NCI-H526 treated with DMSO at 0.1 percent for 48 hours (cell line): ENCODE results near the gene HTR4.
"Not testable (repeated sequence)": the region's sequence is repeated elsewhere in the genome, so short reads cannot be mapped to it uniquely, and the experiment has no call there.

Source experiments
- DNase-seq: peaks from one replicate; lab custom pipeline; 2025; lab: John Stamatoyannopoulos, UW

The HTR4 gene

DNA sequence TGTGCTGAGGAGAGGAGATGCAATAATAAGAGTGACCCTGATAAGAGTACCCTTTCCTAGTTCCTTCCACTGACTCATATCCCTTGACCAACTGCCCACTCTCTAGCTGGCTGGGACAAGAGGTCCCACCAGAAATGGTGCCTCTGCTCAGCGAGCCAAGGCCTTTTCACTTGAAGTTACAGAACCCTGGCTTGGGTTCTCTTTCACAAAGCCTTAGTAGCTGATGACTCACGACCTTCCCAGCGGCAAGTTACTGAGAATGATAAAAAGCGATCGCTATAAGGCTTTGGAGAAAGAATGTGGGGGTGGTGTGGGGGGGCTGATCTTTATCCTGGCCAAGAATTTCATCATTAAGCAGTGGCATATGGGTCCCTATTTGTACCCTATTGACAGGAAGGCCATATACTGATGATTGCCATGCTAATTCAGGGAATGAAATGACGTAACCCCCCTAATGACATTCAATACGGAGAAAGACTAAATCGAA, 180.3 kb downstream of the HTR4 start:
- DNase-seq: no peak

DNA sequence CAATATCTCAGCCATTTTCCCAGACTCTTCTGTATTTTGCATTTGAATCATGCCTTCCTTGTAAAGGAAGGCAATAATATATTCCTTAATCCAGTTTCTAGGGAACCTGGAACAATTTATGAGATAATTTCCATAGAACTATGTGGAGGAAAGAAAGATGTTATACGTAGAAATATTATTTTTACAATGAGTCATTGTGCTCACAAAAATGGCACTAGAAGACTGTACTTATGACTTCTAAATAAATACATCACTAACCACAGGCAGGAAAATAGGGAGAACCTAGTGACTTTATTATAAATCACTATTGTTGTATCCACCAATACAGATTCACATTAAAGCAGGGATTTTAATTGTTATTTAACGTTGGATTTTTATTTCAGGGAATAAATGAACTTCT, 182.9 kb downstream of the HTR4 start:
- DNase-seq: no peak

DNA sequence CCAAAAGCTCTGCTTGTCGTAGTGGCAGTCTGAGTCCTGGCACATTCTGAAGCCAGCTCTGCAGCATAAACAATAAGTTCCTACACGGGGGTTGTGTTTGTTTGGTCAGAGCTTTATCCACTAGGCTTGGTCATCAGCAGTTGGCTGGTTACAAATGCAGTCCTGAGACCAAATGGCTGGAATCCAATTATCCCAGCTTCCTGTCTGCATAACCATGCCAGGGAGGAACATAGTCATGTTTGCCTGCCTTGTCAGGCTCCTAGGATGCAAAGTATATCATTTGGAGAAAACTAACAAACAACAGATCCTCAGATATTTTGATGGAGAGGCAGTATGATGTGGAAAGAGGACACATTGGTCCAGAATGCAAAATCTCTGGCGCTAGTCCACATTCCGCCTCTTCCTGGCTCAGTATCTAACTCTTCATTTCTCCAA, 184.8 kb downstream of the HTR4 start:
- DNase-seq: no peak

GRCh38 chr5:148468746-148469145, 185.6 kb downstream of the HTR4 start:
- not testable (repeated sequence) for DNase-seq

- DNase-seq: no peak
These were observed 186.4 kb downstream of the HTR4 start for GRCh38 chr5:148467958-148468357.

- no peak for DNase-seq
These were observed 188.1 kb downstream of the HTR4 start for GRCh38 chr5:148466236-148466580.

DNA sequence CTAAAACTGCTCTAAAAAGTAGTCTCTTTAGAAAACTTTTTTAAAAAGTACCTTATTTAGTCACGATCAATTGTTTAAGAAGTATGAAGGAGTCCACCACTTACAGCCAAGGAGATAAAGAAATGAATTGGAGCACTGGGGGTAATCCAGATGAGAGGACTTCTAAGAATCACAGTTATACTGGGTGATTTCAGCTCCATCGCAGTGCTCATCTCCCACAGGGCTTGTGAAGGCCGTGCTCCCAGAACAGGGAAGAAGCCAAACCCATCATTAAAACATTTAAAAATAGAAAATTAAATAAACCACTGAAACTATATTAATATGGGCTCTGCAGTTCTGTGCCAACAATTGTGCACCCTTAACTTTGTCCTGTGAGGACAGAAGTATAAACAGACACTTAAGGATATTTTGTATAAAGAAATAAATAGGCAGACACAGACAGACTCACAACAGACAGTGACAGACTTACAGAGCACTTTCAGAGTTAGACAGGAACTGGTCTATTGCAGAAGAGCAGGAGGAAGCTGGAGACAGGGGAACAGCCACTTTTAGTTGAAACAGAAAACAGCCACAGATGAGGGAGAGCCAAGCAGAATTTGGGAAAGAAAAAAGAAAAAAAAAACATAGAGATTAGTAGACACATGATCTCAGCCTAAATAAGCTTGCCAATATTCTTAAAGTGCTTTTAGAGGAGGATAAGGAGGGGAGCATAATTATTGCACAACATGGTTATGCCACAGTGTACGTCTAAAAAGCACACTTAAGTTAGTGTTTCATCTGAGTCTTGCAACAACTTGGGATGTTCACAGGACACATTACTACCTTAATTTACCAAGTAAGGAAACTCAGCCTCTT, 188.7 kb downstream of the HTR4 start:
- DNase-seq: no peak

- no peak for DNase-seq
These were observed 194.7 kb downstream of the HTR4 start for GRCh38 chr5:148459669-148460068.

- DNase-seq: no peak
These were observed 196.1 kb downstream of the HTR4 start for GRCh38 chr5:148458036-148458888.

DNA sequence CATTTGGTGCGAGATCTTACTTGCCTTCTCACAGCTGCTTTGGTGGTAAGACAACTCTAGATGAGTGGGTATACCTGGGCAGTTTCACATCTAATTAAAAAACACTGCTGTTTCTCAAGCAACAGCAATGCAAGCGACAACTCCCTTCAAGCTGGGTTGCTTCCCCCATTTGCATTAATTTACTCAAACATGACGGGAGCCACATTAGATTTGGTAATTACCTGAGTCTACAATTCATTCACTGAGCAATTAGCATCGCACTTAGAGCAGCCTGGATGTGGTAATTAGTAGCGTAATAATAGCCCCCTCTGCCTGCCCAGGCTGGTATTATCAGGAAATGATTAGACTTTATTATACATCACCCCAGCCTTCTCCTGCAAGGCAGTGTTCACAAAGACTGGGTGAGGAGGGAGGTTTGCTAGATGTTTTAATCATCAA, 197.1 kb downstream of the HTR4 start:
- peak; percentile 69 for DNase-seq

GRCh38 chr5:148455185-148455584, 199.1 kb downstream of the HTR4 start:
- no peak for DNase-seq

GRCh38 chr5:148454576-148454975, 199.8 kb downstream of the HTR4 start:
- no peak for DNase-seq

- no peak for DNase-seq
These were observed 201.7 kb downstream of the HTR4 start for GRCh38 chr5:148452499-148453193.

GRCh38 chr5:148446611-148447010, 207.7 kb downstream of the HTR4 start:
- no peak for DNase-seq

DNA sequence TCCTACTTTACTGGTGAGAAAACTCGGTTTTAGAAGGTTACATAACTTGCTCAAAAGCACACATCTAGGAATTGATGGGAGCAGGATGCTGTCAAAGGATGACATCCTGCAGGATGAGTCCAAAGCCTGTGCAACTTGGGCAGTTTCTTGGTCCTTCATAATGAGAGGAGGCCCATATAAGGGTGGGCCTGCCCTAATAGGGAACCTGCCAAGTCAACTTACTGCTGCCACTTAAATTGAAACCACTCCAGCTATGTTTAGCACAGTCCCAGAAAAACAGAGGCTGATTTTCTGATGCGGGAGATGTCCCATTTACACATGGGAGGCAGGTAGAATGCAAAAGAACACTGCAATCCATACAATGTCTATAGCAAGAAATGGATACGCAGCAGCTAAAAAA, 208.7 kb downstream of the HTR4 start:
- no peak for DNase-seq

DNA sequence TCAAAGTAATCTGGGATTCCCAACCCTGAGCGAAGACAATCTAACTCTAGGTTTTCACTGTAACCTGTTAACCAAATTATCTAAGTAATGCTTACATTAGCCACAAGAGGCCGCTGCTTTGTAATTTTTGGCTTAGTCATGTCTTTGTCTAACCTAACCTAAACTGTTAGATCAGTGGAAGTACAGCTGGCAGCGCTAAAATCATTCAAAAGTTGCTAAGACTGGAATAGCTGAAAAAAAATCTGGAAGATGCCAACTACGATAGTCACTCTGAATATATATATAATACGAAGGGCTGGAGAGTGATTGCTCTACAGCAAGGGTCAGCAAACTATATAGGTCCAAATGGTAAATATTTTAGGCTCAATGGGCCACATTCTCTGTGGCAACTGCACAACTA, 210.3 kb downstream of the HTR4 start:
- peak; percentile 28 for DNase-seq

- DNase-seq: no peak
These were observed 211.1 kb downstream of the HTR4 start for GRCh38 chr5:148443241-148443640.

DNA sequence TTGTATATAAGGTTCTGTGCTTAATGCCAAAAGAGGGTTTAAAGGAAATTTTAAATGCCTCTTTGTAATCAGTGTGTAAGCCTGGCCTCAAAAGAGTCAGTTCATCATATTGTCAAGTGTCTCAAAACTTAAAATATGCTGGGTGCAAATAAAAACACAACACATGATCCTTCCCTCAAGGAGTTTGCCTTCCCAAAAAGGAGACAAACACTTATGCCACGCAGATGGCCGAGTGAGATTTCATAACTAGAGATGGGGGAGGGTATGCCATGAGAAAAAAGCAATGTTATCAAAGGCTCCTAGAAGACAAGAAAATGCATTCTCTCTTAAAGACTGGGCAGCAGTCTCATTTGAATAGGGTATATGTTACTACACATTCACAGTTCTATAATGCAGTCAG, 215.4 kb downstream of the HTR4 start:
- no peak for DNase-seq

GRCh38 chr5:148437249-148437648, 217.1 kb downstream of the HTR4 start:
- no peak for DNase-seq

- DNase-seq: no peak
These were observed 218.3 kb downstream of the HTR4 start for GRCh38 chr5:148436029-148436428.

GRCh38 chr5:148433826-148434225, 220.5 kb downstream of the HTR4 start:
- no peak for DNase-seq
